Muscle layer of duodenum (tissue), 2 donors: ENCODE results near the gene HDAC8.

Source experiments
- H3K27ac ChIP-seq: one replicate; pipeline ENCODE4 v1.7.0; 2013; ENCODE audit warnings: mild to moderate bottlenecking, low read length
- H3K27me3 ChIP-seq: one replicate; pipeline ENCODE4 v1.7.0; 2013; ENCODE audit warnings: low read depth, mild to moderate bottlenecking, control low read depth, low read length
- H3K36me3 ChIP-seq, 2 donors: one replicate each; pipeline ENCODE4 v1.7.0; 2013; ENCODE audit warnings: low read length in 2 of 2, control low read depth in 1 of 2, mild to moderate bottlenecking in 1 of 2; ENCODE audit not compliant: insufficient read depth in 2 of 2, control insufficient read depth in 1 of 2
- H3K4me1 ChIP-seq, 2 donors: one replicate each; pipeline ENCODE4 v1.7.0; 2013; ENCODE audit warnings: low read length in 2 of 2, mild to moderate bottlenecking in 2 of 2, control low read depth in 1 of 2, moderate library complexity in 1 of 2; ENCODE audit not compliant: insufficient read depth in 2 of 2, control insufficient read depth in 1 of 2
- H3K4me3 ChIP-seq, 2 donors: one replicate each; pipeline ENCODE4 v1.7.0; 2013; ENCODE audit warnings: low read length in 2 of 2, low read depth in 1 of 2, mild to moderate bottlenecking in 1 of 2
- H3K9me3 ChIP-seq, 2 donors: one replicate each; pipeline ENCODE4 v1.7.0; 2013; ENCODE audit warnings: low read length in 2 of 2, control low read depth in 1 of 2, mild to moderate bottlenecking in 1 of 2; ENCODE audit not compliant: control insufficient read depth in 1 of 2
- donor health status: healthy.

The HDAC8 gene

GRCh38 chrX:72372735-72373134 lies 199.9 kb downstream of the HDAC8 start:
- H3K9me3 ChIP-seq = no peaks in the 10 kb centered on the region
- H3K27me3 ChIP-seq = no peaks in the 10 kb centered on the region
- no peaks in the 10 kb centered on the region for H3K36me3 ChIP-seq
- no peak overlapping the region for H3K27ac ChIP-seq
- no peak overlapping the region for H3K4me3 ChIP-seq
- no peaks in the 10 kb centered on the region for H3K4me1 ChIP-seq

- no peaks in the 10 kb centered on the region for H3K9me3 ChIP-seq
- no peak overlapping the region for H3K27ac ChIP-seq
- H3K4me1 ChIP-seq = no peaks in the 10 kb centered on the region
- H3K36me3 ChIP-seq = no peaks in the 10 kb centered on the region
- H3K4me3 ChIP-seq = no peak overlapping the region
- no peaks in the 10 kb centered on the region for H3K27me3 ChIP-seq
Measured at GRCh38 chrX:72371405-72371804, 201.2 kb downstream of the HDAC8 start.

- Histone ChIP-seq H3K27ac (no peak overlapping the region), H3K9me3 (no peaks in the 10 kb centered on the region), H3K36me3 (no peaks in the 10 kb centered on the region), H3K4me1 (no peaks in the 10 kb centered on the region), H3K4me3 (no peak overlapping the region), H3K27me3 (no peaks in the 10 kb centered on the region)
Measured at GRCh38 chrX:72368796-72369195, 203.8 kb downstream of the HDAC8 start.

DNA sequence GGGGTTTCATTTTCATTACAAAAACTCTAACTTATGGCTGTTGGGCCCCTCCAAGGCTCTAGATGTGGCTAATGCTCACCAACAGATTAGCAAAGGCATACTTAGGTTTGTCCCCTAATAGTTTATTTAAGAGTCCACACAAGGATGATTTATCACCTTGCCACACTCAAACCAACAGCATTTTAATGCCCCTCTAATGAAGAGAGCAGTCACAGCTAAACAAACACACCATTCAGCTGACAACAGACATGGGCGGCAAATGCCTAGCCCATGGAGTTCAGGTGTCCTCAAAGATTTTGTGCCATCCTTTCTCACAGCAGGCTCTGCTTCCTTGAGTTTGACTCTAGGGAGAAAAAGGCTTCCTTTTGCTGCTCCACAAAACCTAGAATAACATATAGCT lies 205.1 kb downstream of the HDAC8 start:
- no peak overlapping the region for H3K4me3 ChIP-seq

DNA sequence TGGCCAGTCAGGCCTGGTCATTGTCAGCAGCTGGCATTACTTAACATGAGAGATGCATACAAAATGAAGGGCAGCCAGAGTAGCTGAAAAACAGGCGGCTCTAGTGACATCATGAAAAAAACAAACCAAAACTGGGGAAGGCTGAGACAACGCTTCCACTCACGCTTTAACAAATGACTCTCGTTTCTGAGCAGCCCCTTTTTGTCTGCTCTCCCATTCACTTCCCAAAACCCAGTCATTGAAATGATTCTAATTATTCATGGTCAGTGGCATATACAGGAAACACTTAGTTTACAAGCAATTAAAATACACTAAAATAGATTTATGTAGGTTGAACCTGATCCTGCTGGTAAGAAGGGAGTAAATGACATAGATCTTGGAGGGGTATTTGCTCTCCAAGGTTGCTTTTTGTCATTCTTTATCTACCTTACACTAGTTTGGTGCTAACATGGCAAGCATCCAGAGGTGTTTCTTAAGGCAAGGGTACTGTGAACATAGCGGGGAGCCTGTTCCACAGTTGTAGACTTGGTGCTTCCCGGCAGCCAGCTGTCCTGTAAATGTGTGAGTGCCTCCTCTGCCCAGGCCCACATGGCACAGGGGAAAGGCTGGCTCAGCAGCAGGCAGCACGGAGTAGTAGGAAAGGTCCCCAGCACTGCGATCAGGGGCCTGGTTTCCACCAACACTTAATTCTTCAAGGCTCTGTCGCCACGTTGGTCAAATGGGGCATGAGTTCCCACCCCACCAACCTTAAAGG lies 205.8 kb downstream of the HDAC8 start:
- no peaks in the 10 kb centered on the region for H3K36me3 ChIP-seq
- H3K27me3 ChIP-seq = no peaks in the 10 kb centered on the region
- no peaks in the 10 kb centered on the region for H3K4me1 ChIP-seq
- no peak overlapping the region for H3K4me3 ChIP-seq
- H3K27ac ChIP-seq = no peak overlapping the region
- H3K9me3 ChIP-seq = no peaks in the 10 kb centered on the region

More for the DNA sequence above, 205.1 kb downstream of the HDAC8 start:
- no peaks in the 10 kb centered on the region for H3K9me3 ChIP-seq
- H3K4me1 ChIP-seq = no peaks in the 10 kb centered on the region
- no peak overlapping the region for H3K27ac ChIP-seq
- no peaks in the 10 kb centered on the region for H3K27me3 ChIP-seq
- no peaks in the 10 kb centered on the region for H3K36me3 ChIP-seq

GRCh38 chrX:72366178-72366577 lies 206.5 kb downstream of the HDAC8 start:
- Histone ChIP-seq H3K27me3 (no peaks in the 10 kb centered on the region), H3K9me3 (no peaks in the 10 kb centered on the region), H3K4me3 (no peak overlapping the region), H3K36me3 (no peaks in the 10 kb centered on the region), H3K27ac (no peak overlapping the region), H3K4me1 (no peaks in the 10 kb centered on the region)

GRCh38 chrX:72365126-72365525 lies 207.5 kb downstream of the HDAC8 start:
- H3K9me3 ChIP-seq = no peaks in the 10 kb centered on the region
- no peak overlapping the region for H3K4me3 ChIP-seq
- no peaks in the 10 kb centered on the region for H3K36me3 ChIP-seq
- no peaks in the 10 kb centered on the region for H3K27me3 ChIP-seq
- H3K27ac ChIP-seq = no peak overlapping the region
- H3K4me1 ChIP-seq = no peaks in the 10 kb centered on the region

GRCh38 chrX:72360326-72360725 lies 212.3 kb downstream of the HDAC8 start:
- Histone ChIP-seq H3K27me3 (no peaks in the 10 kb centered on the region), H3K27ac (no peak overlapping the region), H3K9me3 (no peaks in the 10 kb centered on the region), H3K4me1 (no peaks in the 10 kb centered on the region), H3K4me3 (no peak overlapping the region), H3K36me3 (no peaks in the 10 kb centered on the region)

DNA sequence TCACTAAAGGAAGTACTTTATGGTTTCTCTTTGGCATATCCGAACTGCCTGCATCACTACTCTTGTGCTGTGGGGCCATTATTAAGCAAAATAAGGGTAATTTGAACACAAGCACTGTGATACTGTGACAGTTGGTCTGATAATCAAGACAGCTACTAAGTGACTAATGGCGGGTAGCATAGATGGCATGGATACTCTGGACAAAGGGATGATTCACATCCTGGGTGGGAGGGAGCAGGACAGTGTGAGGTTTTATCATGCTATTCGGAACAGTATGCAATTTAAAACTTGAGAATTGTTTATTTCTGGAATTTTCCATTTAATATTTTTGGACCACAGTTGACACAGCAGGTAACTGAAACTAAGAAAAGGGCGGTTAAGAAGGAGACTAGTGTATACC lies 214.3 kb downstream of the HDAC8 start:
- no peaks in the 10 kb centered on the region for H3K27me3 ChIP-seq
- no peaks in the 10 kb centered on the region for H3K4me1 ChIP-seq
- no peak overlapping the region for H3K4me3 ChIP-seq
- no peaks in the 10 kb centered on the region for H3K9me3 ChIP-seq
- no peak overlapping the region for H3K27ac ChIP-seq
- no peaks in the 10 kb centered on the region for H3K36me3 ChIP-seq

DNA sequence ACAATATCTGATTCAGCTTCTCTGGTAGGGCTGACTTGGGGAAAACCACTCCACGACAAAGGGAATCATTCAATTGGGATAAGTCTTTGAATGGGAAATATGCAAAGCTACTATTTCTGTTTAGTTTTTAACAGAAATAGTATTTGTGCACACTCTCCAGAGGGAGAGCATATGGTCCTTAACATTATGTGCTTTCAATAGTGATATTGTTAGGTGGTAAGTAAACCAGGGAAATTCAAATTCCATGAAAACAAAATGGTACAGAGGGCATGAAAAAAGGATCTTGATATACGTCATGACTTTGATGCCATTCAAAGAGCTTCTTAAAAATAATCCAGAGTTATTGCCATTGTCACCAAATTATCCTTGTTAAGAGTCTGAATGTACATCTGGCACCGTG lies 219.9 kb downstream of the HDAC8 start:
- Histone ChIP-seq H3K27ac (no peak overlapping the region), H3K36me3 (peaks cover 0 to 10% of the 10 kb centered on the region in 2 donors), H3K9me3 (no peaks in the 10 kb centered on the region), H3K4me1 (no peaks in the 10 kb centered on the region), H3K27me3 (no peaks in the 10 kb centered on the region), H3K4me3 (no peak overlapping the region)

GRCh38 chrX:72351606-72352334 lies 220.9 kb downstream of the HDAC8 start:
- Histone ChIP-seq H3K27ac (no peak overlapping the region), H3K36me3 (peaks cover 0 to 10% of the 10 kb centered on the region in 2 donors), H3K4me1 (no peaks in the 10 kb centered on the region), H3K9me3 (no peaks in the 10 kb centered on the region), H3K4me3 (no peak overlapping the region), H3K27me3 (no peaks in the 10 kb centered on the region)
